ENCODE results near the gene TBC1D21. TPM values are rescaled to one million over a fixed set of nuclear protein-coding genes. Genes with fewer than 3 reads are reported as not detected.

The TBC1D21 gene
- total and polyA plus RNA-seq, 2 experiments from 2014 or later = not detected

DNA sequence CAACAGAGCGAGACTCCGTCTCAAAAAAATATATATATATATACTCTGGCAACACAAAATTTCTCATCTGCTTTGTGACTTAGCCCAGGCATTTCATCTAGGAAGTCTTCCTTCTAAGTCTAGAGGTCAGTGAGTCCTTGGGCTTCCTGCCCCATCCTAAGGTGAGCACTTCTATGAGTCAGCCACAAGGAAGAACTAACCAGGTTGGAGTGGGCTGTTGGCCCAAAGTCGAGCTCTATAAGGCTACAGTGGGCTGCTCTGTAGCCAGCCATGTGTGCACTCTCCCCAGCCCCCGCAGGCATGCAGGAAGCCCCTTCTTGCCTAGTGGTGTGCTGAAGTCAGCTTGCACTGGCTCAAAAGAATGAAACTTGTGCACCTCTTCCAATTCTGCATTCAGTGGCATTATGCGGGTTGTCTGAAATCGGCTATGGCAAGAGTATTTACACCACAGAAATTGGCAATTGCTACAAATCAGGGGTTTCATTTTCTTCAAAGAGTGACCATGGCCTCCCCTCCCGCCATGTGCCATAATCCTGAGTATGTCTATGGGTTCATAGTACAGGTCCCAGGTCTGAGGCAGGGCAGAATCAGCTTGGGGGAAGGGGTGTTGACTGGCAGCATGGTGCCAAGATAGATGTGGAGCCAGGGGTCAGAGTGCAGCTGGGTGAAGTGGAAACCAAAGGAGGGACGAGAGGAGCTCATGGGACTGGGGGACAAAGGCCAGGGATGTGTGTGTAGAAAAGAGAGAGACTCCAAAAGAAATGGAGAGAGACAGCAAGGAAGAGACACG is 30.9 kb downstream of the TBC1D21 start:
- Histone ChIP-seq H3K4me1 (ENCODE audit: low read depth) (no peaks in the 10 kb centered on the region), H3K9me3 (ENCODE audit: low read depth) (no peaks in the 10 kb centered on the region), H3K4me3 (no peak overlapping the region), H3K27ac (no peak overlapping the region), H3K27me3 (no peaks in the 10 kb centered on the region), H3K36me3 (no peaks in the 10 kb centered on the region)
- no peak for DNase-seq (ENCODE audit: low read depth in 1 of 2, low spot score in 1 of 2)
- TF ChIP-seq, protein P1, sequence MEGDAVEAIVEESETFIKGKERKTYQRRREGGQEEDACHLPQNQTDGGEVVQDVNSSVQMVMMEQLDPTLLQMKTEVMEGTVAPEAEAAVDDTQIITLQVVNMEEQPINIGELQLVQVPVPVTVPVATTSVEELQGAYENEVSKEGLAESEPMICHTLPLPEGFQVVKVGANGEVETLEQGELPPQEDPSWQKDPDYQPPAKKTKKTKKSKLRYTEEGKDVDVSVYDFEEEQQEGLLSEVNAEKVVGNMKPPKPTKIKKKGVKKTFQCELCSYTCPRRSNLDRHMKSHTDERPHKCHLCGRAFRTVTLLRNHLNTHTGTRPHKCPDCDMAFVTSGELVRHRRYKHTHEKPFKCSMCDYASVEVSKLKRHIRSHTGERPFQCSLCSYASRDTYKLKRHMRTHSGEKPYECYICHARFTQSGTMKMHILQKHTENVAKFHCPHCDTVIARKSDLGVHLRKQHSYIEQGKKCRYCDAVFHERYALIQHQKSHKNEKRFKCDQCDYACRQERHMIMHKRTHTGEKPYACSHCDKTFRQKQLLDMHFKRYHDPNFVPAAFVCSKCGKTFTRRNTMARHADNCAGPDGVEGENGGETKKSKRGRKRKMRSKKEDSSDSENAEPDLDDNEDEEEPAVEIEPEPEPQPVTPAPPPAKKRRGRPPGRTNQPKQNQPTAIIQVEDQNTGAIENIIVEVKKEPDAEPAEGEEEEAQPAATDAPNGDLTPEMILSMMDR (IDR thresholded peaks at IDR 0.05; ENCODE audit: low read depth, low read length) = no peak

DNA sequence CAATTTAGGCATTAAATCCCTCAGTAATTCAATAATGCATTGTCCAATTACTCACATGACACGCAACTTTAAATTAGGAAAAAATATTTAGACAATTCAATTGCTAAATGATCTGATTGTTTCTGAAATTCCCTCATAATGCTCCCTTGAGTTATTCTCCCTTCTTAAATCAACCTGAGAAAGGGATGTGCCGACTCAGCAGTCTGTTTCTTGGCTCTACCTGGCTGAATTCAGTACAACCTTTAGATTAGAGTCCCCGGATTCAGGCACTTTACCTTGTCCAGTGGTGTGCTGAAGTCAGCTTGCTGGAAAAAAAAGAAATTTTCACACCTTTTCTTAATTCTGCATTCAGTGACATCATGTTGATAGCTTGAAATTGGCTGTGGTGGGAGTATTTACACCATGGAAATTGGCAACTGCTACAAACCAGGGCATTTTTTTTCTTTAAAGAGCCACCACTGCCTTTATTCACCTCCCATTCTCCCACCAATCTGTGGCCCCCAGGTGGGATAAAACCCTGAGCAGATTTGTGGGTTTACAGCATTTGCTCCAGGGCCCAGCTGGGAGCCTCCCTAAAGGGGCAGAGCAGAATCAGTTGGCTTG is 32.0 kb downstream of the TBC1D21 start:
- no peak for DNase-seq (ENCODE audit: low read depth in 1 of 2, low spot score in 1 of 2)
- Histone ChIP-seq H3K9me3 (ENCODE audit: low read depth) (no peaks in the 10 kb centered on the region), H3K36me3 (no peaks in the 10 kb centered on the region), H3K4me1 (ENCODE audit: low read depth) (no peaks in the 10 kb centered on the region), H3K4me3 (no peak overlapping the region), H3K27me3 (no peaks in the 10 kb centered on the region), H3K27ac (no peak overlapping the region)
- TF ChIP-seq, protein P1 (IDR thresholded peaks at IDR 0.05; ENCODE audit: low read depth, low read length) = no peak

DNA sequence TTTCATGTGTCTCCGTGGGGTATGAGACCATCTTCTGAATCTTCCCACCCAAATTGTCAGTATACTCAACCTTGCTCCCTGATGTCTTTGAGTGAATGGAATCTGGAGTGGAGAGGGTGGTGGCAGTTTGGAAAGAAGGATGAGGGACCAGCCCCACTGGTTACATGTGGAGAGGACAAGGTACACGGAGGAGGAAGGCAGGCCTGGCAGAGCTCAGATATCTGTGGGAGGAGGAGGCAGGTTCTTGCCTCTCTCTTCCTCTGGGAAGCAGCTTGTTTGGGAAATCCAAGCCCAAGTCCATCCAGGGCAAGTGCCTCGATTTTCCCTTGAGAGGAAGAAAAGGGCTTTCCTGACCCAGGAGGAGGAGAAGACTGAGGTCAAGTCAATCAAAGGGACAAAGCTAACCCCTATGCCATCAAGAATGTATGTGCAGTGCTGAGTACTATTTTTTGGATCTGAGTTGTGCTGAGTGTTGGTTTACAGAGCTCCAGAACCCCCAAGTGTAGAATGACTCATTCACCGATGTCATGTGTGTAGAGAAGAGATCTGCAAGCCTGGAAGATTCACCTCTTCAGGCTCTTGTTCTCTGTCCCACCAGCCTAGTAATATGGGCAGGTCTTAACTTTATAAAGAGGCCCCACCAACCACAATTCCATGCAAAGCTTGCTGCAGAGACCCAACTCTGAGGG is 33.1 kb downstream of the TBC1D21 start:
- H3K4me1 ChIP-seq (ENCODE audit: low read depth) = no peaks in the 10 kb centered on the region
- H3K9me3 ChIP-seq (ENCODE audit: low read depth) = no peaks in the 10 kb centered on the region
- H3K4me3 ChIP-seq = no peak overlapping the region
- peak in 1 of 2 donors; percentile 17 for DNase-seq (ENCODE audit: low read depth in 1 of 2, low spot score in 1 of 2)
- no peaks in the 10 kb centered on the region for H3K36me3 ChIP-seq
- no peaks in the 10 kb centered on the region for H3K27me3 ChIP-seq
- TF ChIP-seq, protein P1 (IDR thresholded peaks at IDR 0.05; ENCODE audit: low read depth, low read length) = no peak
- H3K27ac ChIP-seq = no peak overlapping the region

DNA sequence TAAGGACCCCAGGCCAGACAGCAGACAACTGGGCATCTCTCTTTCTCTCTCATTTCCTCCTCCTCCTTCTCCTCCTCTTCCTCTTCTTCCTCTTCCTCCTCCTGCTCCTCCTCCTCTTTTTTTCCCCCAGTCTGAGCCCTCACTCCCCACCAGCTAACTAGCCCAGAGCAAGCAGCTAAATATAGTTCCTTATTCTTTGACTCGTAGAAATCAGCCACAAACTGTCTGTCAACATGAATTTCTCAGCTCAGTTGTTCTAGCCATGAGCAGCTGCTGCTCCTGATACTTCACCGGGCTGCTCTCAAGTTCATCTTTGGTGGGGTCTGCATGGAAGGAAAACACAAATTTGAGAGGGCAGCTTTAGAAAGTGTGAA is 33.7 kb downstream of the TBC1D21 start:
- peak in 1 of 2 donors; percentile 23 for DNase-seq (ENCODE audit: low read depth in 1 of 2, low spot score in 1 of 2)
- Histone ChIP-seq H3K27ac (no peak overlapping the region), H3K36me3 (no peaks in the 10 kb centered on the region), H3K27me3 (no peaks in the 10 kb centered on the region), H3K4me3 (no peak overlapping the region), H3K9me3 (ENCODE audit: low read depth) (no peaks in the 10 kb centered on the region), H3K4me1 (ENCODE audit: low read depth) (no peaks in the 10 kb centered on the region)
- TF ChIP-seq, protein P1 (IDR thresholded peaks at IDR 0.05; ENCODE audit: low read depth, low read length) = no peak

DNA sequence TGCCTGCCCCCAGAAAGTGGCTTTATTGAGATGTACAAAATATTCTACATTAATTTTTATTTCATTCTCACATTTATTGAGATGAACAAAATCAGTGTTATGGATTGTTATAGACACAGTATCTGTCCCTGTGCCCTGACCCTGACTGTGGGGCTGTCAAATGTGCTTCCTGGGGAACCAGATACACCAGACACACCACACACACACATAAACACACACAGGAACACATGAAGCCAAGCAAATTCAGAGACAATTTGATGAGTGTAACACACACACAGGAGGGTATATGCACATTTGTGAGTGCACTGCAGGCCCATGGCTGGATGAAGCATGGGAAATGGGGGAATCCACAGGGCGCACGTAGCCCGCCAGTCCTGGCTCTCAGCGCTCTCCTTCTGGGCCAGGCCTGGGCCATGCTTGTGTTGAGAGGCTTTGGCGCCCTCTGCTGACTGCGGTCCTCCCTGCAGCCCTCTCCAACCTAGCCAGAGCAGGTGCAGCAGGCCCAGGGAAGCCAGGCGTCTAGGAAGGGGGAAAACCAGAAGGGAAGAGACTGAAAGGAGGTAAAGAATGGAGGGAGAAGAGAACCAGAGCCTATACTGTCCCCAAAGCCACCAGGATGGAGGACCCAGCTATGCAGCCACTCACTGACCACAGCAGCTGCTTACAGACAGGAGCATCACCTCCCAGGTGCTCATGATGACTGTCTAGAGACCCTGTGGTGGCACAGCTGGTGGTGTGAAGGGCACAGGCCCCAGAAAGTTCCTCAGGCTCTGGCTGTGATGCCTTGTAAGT is 34.9 kb downstream of the TBC1D21 start:
- no peaks in the 10 kb centered on the region for H3K27me3 ChIP-seq
- DNase-seq (ENCODE audit: low read depth in 1 of 2, low spot score in 1 of 2) = peak; percentile 82 to 86
- no peaks in the 10 kb centered on the region for H3K9me3 ChIP-seq (ENCODE audit: low read depth)
- H3K4me1 ChIP-seq (ENCODE audit: low read depth) = no peaks in the 10 kb centered on the region
- no peak overlapping the region for H3K4me3 ChIP-seq
- H3K27ac ChIP-seq = no peak overlapping the region
- TF ChIP-seq, protein P1 (IDR thresholded peaks at IDR 0.05; ENCODE audit: low read depth, low read length) = peak; percentile 97
- H3K36me3 ChIP-seq = no peaks in the 10 kb centered on the region

Data from cardiac muscle cell (in vitro differentiated cells and primary cell).